GM21360 (cell line): ENCODE measurements around the gene VSTM2L.

Experiments used
- ATAC-seq: cut with Tn5 transposase; IDR thresholded peaks from one replicate; pipeline ENCODE4 v1.9.1; 2021; ENCODE audit warnings: mild to moderate bottlenecking, moderate library complexity; ENCODE audit not compliant: unreplicated experiment

The VSTM2L gene

GRCh38 chr20:37899105-37900045, 3.6 kb upstream of the VSTM2L start:
- ATAC-seq = no peak

- no peak for ATAC-seq
Measured at GRCh38 chr20:37901240-37901639, 1.7 kb upstream of the VSTM2L start.

GRCh38 chr20:37901654-37902503, 1.0 kb upstream of the VSTM2L start:
- peak; percentile 62 for ATAC-seq

GRCh38 chr20:37903317-37904007, 535 bp downstream of the VSTM2L start:
- ATAC-seq = no peak

- ATAC-seq = no peak
Measured at GRCh38 chr20:37904008-37904642, 1.2 kb downstream of the VSTM2L start.

- no peak for ATAC-seq
Measured at GRCh38 chr20:37904845-37905373, 2.0 kb downstream of the VSTM2L start.

GRCh38 chr20:37905671-37906613, 3.0 kb downstream of the VSTM2L start:
- no peak for ATAC-seq

GRCh38 chr20:37907330-37907676, 4.4 kb downstream of the VSTM2L start:
- no peak for ATAC-seq

- ATAC-seq = no peak
Measured at GRCh38 chr20:37907677-37908401, 4.9 kb downstream of the VSTM2L start.

GRCh38 chr20:37911261-37911660, 8.3 kb downstream of the VSTM2L start:
- ATAC-seq = no peak

- no peak for ATAC-seq
Measured at GRCh38 chr20:37911838-37912281, 8.9 kb downstream of the VSTM2L start.

- no peak for ATAC-seq
Measured at GRCh38 chr20:37912874-37913273, 9.9 kb downstream of the VSTM2L start.

- ATAC-seq = no peak
Measured at GRCh38 chr20:37913567-37914366, 10.8 kb downstream of the VSTM2L start.

GRCh38 chr20:37914367-37914671, 11.4 kb downstream of the VSTM2L start:
- ATAC-seq = no peak

GRCh38 chr20:37914672-37915433, 11.9 kb downstream of the VSTM2L start:
- no peak for ATAC-seq

GRCh38 chr20:37915434-37915787, 12.5 kb downstream of the VSTM2L start:
- no peak for ATAC-seq

- ATAC-seq = no peak
Measured at GRCh38 chr20:37915800-37916570, 13.1 kb downstream of the VSTM2L start.
